Esophagus (tissue), 2 donors: ENCODE results near the gene RPL39L. TPM values are rescaled to one million over a fixed set of nuclear protein-coding genes. Genes with fewer than 3 reads are reported as not detected.

ENCODE experiments used
- H3K27ac ChIP-seq, 2 donors: one replicate each; pipeline ENCODE4 v1.5.1; 2013; ENCODE audit warnings: low read depth in 2 of 2, mild to moderate bottlenecking in 2 of 2, inconsistent platforms in 1 of 2, low read length in 1 of 2, moderate library complexity in 1 of 2
- H3K27me3 ChIP-seq, 2 donors: one replicate each; pipeline ENCODE4 v1.6.1; 2013; ENCODE audit warnings: low read length in 2 of 2, control low read depth in 1 of 2, mild to moderate bottlenecking in 1 of 2; ENCODE audit not compliant: insufficient read depth in 2 of 2, control insufficient read depth in 1 of 2
- H3K36me3 ChIP-seq, 2 donors: one replicate each; pipeline ENCODE4 v1.6.1; 2013; ENCODE audit warnings: low read length in 1 of 2; ENCODE audit not compliant: control insufficient read depth in 2 of 2, insufficient read depth in 2 of 2
- H3K4me1 ChIP-seq, 2 donors: one replicate each; pipeline ENCODE4 v1.6.1; 2013; ENCODE audit warnings: low read length in 1 of 2; ENCODE audit not compliant: control insufficient read depth in 2 of 2, insufficient read depth in 2 of 2
- H3K4me3 ChIP-seq, 2 donors: one replicate each; pipeline ENCODE4 v1.5.1; 2013; ENCODE audit warnings: low read length in 2 of 2, mild to moderate bottlenecking in 2 of 2, low read depth in 1 of 2, moderate library complexity in 1 of 2
- H3K9me3 ChIP-seq, 2 donors: one replicate each; pipeline ENCODE4 v1.6.1; 2013; ENCODE audit warnings: mild to moderate bottlenecking in 2 of 2, low read depth in 1 of 2, low read length in 1 of 2, moderate library complexity in 1 of 2; ENCODE audit not compliant: control insufficient read depth in 2 of 2, insufficient read depth in 1 of 2
- WGBS, 2 donors: extraction: QIAGEN DNeasy Blood & Tissue Kit; methylation state at CpG; one replicate each; pipeline ENCODE4 v1.1.7; 2013; 5-methylcytosine and 5-hydroxymethylcytosine counted together
- polyA plus RNA-seq, 2 donors: library from polyadenylated mRNA; stranded (reverse); fragments of 200-250 nt; gene quantifications; one replicate each; pipeline ENCODE4 v1.2.3, GENCODE V29; 2013
- donor health status: healthy with polysubstance abuse.
- donor health status: Bipolar disorder and iron deficiency.

The RPL39L gene
- polyA plus RNA-seq, 2 donors: 1.4 to 11.8 TPM

GRCh38 chr3:187104342-187104741, 35.0 kb downstream of the RPL39L start:
- H3K9me3 ChIP-seq: no peaks in the 10 kb centered on the region
- H3K4me1 ChIP-seq: peaks cover 0 to 4% of the 10 kb centered on the region in 2 donors
- WGBS, 2 donors: 85 to 90% methylated on average over 7 of the region's 7 CpGs
- no peaks in the 10 kb centered on the region for H3K27me3 ChIP-seq
- H3K27ac ChIP-seq: no peak overlapping the region
- no peak overlapping the region for H3K4me3 ChIP-seq
- H3K36me3 ChIP-seq: no peaks in the 10 kb centered on the region

- Histone ChIP-seq H3K36me3 (no peaks in the 10 kb centered on the region), H3K27me3 (no peaks in the 10 kb centered on the region), H3K27ac (no peak overlapping the region), H3K4me1 (peaks cover 0 to 4% of the 10 kb centered on the region in 2 donors), H3K4me3 (no peak overlapping the region), H3K9me3 (no peaks in the 10 kb centered on the region)
- WGBS, 2 donors: 95 to 96% methylated on average over 5 of the region's 5 CpGs
Measured at GRCh38 chr3:187103251-187103650, 36.0 kb downstream of the RPL39L start.

- Histone ChIP-seq H3K27me3 (no peaks in the 10 kb centered on the region), H3K36me3 (no peaks in the 10 kb centered on the region), H3K4me1 (peaks cover 0 to 4% of the 10 kb centered on the region in 2 donors), H3K27ac (peak overlapping the region in 1 of 2 donors; percentile 2), H3K9me3 (no peaks in the 10 kb centered on the region), H3K4me3 (no peak overlapping the region)
- 84 to 96% methylated on average over 1 of the region's 1 CpG for WGBS, 2 donors
Measured at GRCh38 chr3:187102073-187102634, 37.1 kb downstream of the RPL39L start.

GRCh38 chr3:187101184-187102072, 37.9 kb downstream of the RPL39L start:
- Histone ChIP-seq H3K4me3 (no peak overlapping the region), H3K27ac (peak overlapping the region; percentile 2 to 55), H3K27me3 (no peaks in the 10 kb centered on the region), H3K9me3 (no peaks in the 10 kb centered on the region), H3K36me3 (no peaks in the 10 kb centered on the region), H3K4me1 (peaks cover 0 to 4% of the 10 kb centered on the region in 2 donors)
- WGBS, 2 donors: 50 to 52% methylated on average over 9 of the region's 9 CpGs

GRCh38 chr3:187098923-187099512, 40.3 kb downstream of the RPL39L start:
- Histone ChIP-seq H3K27ac (no peak overlapping the region), H3K9me3 (no peaks in the 10 kb centered on the region), H3K4me3 (no peak overlapping the region), H3K27me3 (no peaks in the 10 kb centered on the region), H3K36me3 (no peaks in the 10 kb centered on the region), H3K4me1 (peaks cover 0 to 4% of the 10 kb centered on the region in 2 donors)
- WGBS, 2 donors: 76 to 86% methylated on average over 2 of the region's 2 CpGs

- no peaks in the 10 kb centered on the region for H3K36me3 ChIP-seq
- no peaks in the 10 kb centered on the region for H3K9me3 ChIP-seq
- no peaks in the 10 kb centered on the region for H3K27me3 ChIP-seq
- H3K4me1 ChIP-seq: no peaks in the 10 kb centered on the region
- H3K27ac ChIP-seq: no peak overlapping the region
- WGBS, 2 donors: 78 to 87% methylated on average over 1 of the region's 1 CpG
- no peak overlapping the region for H3K4me3 ChIP-seq
Measured at GRCh38 chr3:187093320-187093719, 46.0 kb downstream of the RPL39L start.

- H3K4me1 ChIP-seq: no peaks in the 10 kb centered on the region
- 75 to 83% methylated on average over 1 of the region's 1 CpG for WGBS, 2 donors
- no peaks in the 10 kb centered on the region for H3K36me3 ChIP-seq
Measured at GRCh38 chr3:187088701-187089100, 50.6 kb downstream of the RPL39L start.

GRCh38 chr3:187086831-187087230, 52.5 kb downstream of the RPL39L start:
- Histone ChIP-seq H3K27ac (no peak overlapping the region), H3K9me3 (no peaks in the 10 kb centered on the region), H3K4me1 (no peaks in the 10 kb centered on the region), H3K36me3 (no peaks in the 10 kb centered on the region), H3K4me3 (no peak overlapping the region), H3K27me3 (no peaks in the 10 kb centered on the region)
- WGBS, 2 donors: 89 to 99% methylated on average over 3 of the region's 3 CpGs

More at GRCh38 chr3:187088701-187089100, 50.6 kb downstream of the RPL39L start:
- H3K27ac ChIP-seq: no peak overlapping the region
- no peaks in the 10 kb centered on the region for H3K9me3 ChIP-seq
- no peak overlapping the region for H3K4me3 ChIP-seq
- H3K27me3 ChIP-seq: no peaks in the 10 kb centered on the region

GRCh38 chr3:187085933-187086332, 53.4 kb downstream of the RPL39L start:
- WGBS, 2 donors: 94 to 97% methylated on average over 1 of the region's 1 CpG

More at GRCh38 chr3:187085933-187086332, 53.4 kb downstream of the RPL39L start:
- H3K9me3 ChIP-seq: no peaks in the 10 kb centered on the region
- H3K27ac ChIP-seq: no peak overlapping the region
- no peak overlapping the region for H3K4me3 ChIP-seq
- H3K27me3 ChIP-seq: no peaks in the 10 kb centered on the region
- no peaks in the 10 kb centered on the region for H3K36me3 ChIP-seq
- no peaks in the 10 kb centered on the region for H3K4me1 ChIP-seq
